ENCODE results near the gene FAM83E. TPM values are rescaled to one million over a fixed set of nuclear protein-coding genes. Genes with fewer than 3 reads are reported as not detected.
A peak's percentile ranks its signal among the peaks of the same experiment; 100 is the strongest.

Gene FAM83E
- total and polyA plus RNA-seq, 8 donors: 1.2 to 3.4 (median 2.6) TPM

- ATAC-seq (no peak), DNase-seq (no peak), FAIRE-seq (no peak)
- H3K4me1 ChIP-seq: peaks cover 0 to 3% (median 0%) of the 10 kb centered on the region in 3 donors
- H3K27ac ChIP-seq: peak overlapping the region in 2 of 4 donors; percentile 82 to 86
- 11 to 14% methylated on average over 6 to 8 of the region's 10 CpGs for WGBS, 2 donors
- TF ChIP-seq CTCF (IDR thresholded peaks at IDR 0.05): no peak
- intact Hi-C loops (cut with DNase I): loop anchor here in 1 of 3 donors (10.0 kb wide), 1 partner anchor 198 kb away; no protein-coding TSS in a partner anchor
- no peaks in the 10 kb centered on the region for H3K27me3 ChIP-seq
- H3K36me3 ChIP-seq: no peaks in the 10 kb centered on the region
- no peaks in the 10 kb centered on the region for H3K9me3 ChIP-seq
- peak overlapping the region in 2 of 4 donors; percentile 51 to 52 for H3K4me3 ChIP-seq
Observed at GRCh38 chr19:48646722-48647216, 31.9 kb upstream of the FAM83E start.

GRCh38 chr19:48646001-48646721 lies 31.3 kb upstream of the FAM83E start, which contains the start of gene CA11:
Gene CA11 (minus strand): TSS chr19:48646187. CDS start chr19:48645632, 555 bp downstream.
- WGBS, 2 donors: 1 to 2% methylated on average over 22 to 33 of the region's 33 CpGs

GRCh38 chr19:48645620-48646000 lies 30.7 kb upstream of the FAM83E start:
- DNase-seq: no peak
- Histone ChIP-seq H3K27ac (peak overlapping the region; percentile 56 to 86 (median 79)), H3K4me3 (peak overlapping the region; percentile 15 to 52 (median 36)), H3K9me3 (no peaks in the 10 kb centered on the region), H3K27me3 (no peaks in the 10 kb centered on the region), H3K36me3 (no peaks in the 10 kb centered on the region), H3K4me1 (peaks cover 0 to 3% (median 0%) of the 10 kb centered on the region in 3 donors)
- FAIRE-seq: no peak
- 0 to 2% methylated on average over 6 of the region's 6 CpGs for WGBS, 2 donors
- TF ChIP-seq CTCF (IDR thresholded peaks at IDR 0.05): no peak
- intact Hi-C loops (cut with DNase I): loop anchor here in 1 of 3 donors (10.0 kb wide), 1 partner anchor 199 kb away; no protein-coding TSS in a partner anchor
- ATAC-seq: peak in 3 of 4 donors; percentile 6 to 10 (median 8)

More at GRCh38 chr19:48646001-48646721, 31.3 kb upstream of the FAM83E start, which contains the start of gene CA11:
- Histone ChIP-seq H3K9me3 (no peaks in the 10 kb centered on the region), H3K27ac (peak within 1 kb of the TSS; percentile 56 to 86 (median 79)), H3K4me3 (peak within 1 kb of the TSS; percentile 15 to 52 (median 36)), H3K36me3 (no peaks in the 10 kb centered on the region), H3K4me1 (peaks cover 0 to 3% (median 0%) of the 10 kb centered on the region in 3 donors), H3K27me3 (no peaks in the 10 kb centered on the region)
- TF ChIP-seq CTCF (IDR thresholded peaks at IDR 0.05): peak; percentile 73 to 86 (median 84)
- FAIRE-seq: no peak
- DNase-seq: peak; percentile 88 to 97 (median 92)
- intact Hi-C loops (cut with DNase I): loop anchor here in 1 of 3 donors (10.0 kb wide), 1 partner anchor 199 kb away; no protein-coding TSS in a partner anchor
- ATAC-seq: peak; percentile 88 to 95 (median 91)

GRCh38 chr19:48644839-48645619 lies 30.2 kb upstream of the FAM83E start:
- Histone ChIP-seq H3K27me3 (no peaks in the 10 kb centered on the region), H3K36me3 (no peaks in the 10 kb centered on the region), H3K27ac (peak overlapping the region; percentile 30 to 86 (median 79)), H3K4me3 (peak overlapping the region; percentile 3 to 52 (median 33)), H3K4me1 (peaks cover 0 to 3% (median 0%) of the 10 kb centered on the region in 3 donors), H3K9me3 (no peaks in the 10 kb centered on the region)
- 2 to 3% methylated on average over 19 to 25 of the region's 25 CpGs for WGBS, 2 donors
- no peak for FAIRE-seq
- peak in 5 of 6 donors; percentile 68 to 85 (median 75) for DNase-seq
- ATAC-seq: peak; percentile 68 to 84 (median 78)
- intact Hi-C loops (cut with DNase I): loop anchor here in 1 of 3 donors (10.0 kb wide), 1 partner anchor 200 kb away; no protein-coding TSS in a partner anchor
- no peak for TF ChIP-seq CTCF (IDR thresholded peaks at IDR 0.05)
